ENCODE data around the gene DLX4.

DNA sequence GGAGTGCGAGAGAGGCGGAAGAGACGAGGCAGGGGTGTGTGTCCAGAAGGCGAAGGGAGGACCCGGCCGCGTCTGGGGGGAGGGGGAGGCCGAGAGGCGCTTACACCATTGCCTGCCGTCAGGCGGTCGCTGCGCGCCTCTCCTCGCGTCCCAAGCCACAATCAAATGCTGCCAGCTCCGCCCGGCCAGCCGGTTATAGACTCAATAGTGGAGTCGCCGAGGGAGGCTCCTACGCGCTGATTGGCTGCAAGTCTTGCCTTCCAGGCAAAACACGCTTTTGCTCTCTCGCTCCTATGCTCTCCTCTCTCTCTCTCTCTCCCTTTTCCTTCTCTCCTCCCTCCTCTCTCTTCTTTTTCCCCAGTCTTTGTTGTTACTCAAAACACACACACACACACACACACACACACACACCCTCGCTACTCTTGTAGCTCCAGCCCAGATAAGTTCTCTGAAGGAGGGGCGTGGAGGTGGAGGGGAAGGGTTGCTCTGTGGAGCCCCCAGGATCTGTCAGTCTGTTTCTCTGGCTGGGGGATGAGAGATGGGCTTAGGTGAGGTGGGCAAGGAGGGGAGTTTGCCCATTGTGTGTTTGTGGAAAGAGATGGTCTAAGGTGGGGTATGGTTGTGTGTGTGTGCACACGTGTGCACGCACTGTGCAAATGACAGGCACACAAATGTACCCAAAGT, 26.2 kb downstream of the DLX4 start, which contains the start of gene DLX3:
- TF ChIP-seq, protein P1, sequence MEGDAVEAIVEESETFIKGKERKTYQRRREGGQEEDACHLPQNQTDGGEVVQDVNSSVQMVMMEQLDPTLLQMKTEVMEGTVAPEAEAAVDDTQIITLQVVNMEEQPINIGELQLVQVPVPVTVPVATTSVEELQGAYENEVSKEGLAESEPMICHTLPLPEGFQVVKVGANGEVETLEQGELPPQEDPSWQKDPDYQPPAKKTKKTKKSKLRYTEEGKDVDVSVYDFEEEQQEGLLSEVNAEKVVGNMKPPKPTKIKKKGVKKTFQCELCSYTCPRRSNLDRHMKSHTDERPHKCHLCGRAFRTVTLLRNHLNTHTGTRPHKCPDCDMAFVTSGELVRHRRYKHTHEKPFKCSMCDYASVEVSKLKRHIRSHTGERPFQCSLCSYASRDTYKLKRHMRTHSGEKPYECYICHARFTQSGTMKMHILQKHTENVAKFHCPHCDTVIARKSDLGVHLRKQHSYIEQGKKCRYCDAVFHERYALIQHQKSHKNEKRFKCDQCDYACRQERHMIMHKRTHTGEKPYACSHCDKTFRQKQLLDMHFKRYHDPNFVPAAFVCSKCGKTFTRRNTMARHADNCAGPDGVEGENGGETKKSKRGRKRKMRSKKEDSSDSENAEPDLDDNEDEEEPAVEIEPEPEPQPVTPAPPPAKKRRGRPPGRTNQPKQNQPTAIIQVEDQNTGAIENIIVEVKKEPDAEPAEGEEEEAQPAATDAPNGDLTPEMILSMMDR (IDR thresholded peaks at IDR 0.05): no peak
- no peak for TF ChIP-seq EZH2 (IDR thresholded peaks at IDR 0.05; ENCODE audit: borderline replicate concordance, insufficient read depth, low read depth, low read length, poor library complexity, severe bottlenecking)
